Fibroblast of skin of scalp (primary cell): ENCODE measurements around the gene NCAPD2.
"Not testable (repeated sequence)": the region's sequence is repeated elsewhere in the genome, so short reads cannot be mapped to it uniquely, and the experiment has no call there.

Source experiments
- DNase-seq: peaks from one replicate; pipeline ENCODE4 v3.0.0-alpha.2; 2013

NCAPD2 gene

GRCh38 chr12:6497291-6497690 lies 3.4 kb downstream of the NCAPD2 start:
- not testable (repeated sequence) for DNase-seq

GRCh38 chr12:6500466-6500865 lies 6.6 kb downstream of the NCAPD2 start:
- no peak for DNase-seq

DNA sequence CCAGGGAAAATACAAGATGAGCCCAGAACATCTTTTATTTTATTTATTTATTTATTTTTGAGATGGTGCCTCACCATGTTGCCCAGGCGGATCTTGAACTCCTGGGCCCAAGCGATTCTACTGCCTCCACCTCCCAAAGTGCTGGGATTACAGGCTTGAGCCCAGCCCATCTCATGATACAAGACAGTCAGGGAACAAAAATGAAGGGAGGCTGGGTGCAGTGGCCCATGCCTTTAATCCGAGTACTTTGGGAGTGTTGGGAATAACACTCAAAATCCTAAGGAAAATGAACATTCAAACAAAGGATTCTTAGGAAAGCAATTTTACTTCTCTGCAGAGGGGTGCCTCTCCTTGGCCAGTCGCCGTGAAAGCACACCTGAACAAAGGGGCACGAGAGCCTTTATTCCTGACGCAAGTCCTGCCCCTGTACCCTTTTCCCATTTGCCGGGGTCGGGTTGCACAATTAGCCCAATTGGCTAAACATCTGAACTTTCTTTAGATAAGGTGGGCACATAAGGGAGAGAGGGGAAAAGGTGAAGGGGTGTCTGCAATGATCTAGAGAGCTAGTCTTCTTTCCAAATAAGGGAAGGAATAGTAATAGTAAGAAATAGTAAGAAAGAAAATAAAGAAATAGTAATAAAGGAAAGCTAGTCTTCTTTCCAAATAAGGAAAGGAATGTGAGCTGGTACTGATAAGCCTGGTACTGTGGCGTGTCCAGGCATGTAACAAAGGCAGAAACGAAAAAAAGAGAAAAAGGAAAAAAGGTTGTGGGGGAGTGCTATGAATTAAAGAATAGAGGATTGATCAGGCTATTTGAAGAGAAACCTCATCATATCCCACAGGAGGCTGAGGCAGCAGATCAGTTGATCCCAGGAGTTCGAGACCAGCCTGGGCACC lies 13.4 kb downstream of the NCAPD2 start:
- DNase-seq: peak; percentile 44

- no peak for DNase-seq
These were observed 14.2 kb downstream of the NCAPD2 start for GRCh38 chr12:6508087-6508486.

DNA sequence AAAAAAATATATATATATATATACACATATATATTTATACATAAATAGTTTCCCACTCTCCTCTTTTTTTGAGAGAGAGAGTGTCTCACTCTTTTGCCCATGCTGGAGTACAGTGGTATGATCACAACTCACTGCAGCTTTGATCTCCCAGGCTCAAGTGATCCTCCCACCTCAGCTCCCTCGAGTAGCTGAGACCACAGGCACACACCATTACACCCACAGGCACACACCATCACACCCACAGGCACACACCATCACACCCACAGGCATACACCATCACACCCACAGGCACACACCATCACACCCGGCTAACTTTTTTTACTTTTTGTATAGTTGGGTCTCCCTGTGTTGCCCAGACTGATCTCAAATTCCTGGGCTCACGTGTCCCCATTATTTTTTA lies 26.3 kb downstream of the NCAPD2 start:
- no peak for DNase-seq

DNA sequence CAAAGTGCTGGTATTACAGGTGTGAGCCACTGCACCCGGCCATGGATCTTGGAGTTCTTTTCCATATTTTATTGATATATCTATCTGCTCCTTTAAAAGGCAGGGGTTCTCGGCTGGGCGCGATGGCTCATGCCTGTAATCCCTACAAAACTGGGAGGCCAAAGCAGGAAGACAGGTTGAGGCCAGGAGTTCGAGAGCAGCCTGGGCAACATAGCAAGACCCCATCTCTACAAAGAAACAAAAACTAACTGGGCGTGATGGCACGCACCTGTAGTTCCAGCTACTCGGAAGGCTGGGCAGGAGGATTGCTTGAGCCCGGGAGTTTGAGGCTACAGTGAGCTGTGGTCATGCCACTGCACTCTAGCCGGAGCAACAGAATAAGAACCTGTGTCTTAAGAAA lies 28.3 kb downstream of the NCAPD2 start:
- DNase-seq: no peak

GRCh38 chr12:6523708-6524107 lies 29.8 kb downstream of the NCAPD2 start:
- no peak for DNase-seq

DNA sequence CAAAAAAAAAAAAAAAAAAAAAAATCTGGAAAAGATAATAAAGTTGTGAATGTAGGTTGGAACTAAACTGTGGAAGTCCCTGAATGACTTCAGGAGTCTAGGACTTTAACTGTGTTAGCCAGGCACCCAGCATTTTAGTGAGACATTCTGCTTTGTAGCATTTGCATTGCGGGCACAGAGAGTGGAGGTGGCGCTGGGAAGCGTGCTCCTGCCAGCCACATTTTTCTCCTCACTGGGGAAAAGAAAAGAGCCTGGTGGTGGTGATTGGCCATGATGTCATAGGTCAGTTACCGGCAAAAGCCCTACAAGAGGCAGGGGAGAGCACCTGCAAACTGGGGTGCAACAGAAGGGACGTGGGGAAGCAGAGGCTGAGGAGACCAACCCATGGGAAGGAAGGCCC lies 30.7 kb downstream of the NCAPD2 start:
- DNase-seq: no peak

- DNase-seq: no peak
These were observed 32.3 kb downstream of the NCAPD2 start for GRCh38 chr12:6526201-6526600.

GRCh38 chr12:6526766-6527525 lies 33.0 kb downstream of the NCAPD2 start:
- no peak for DNase-seq

DNA sequence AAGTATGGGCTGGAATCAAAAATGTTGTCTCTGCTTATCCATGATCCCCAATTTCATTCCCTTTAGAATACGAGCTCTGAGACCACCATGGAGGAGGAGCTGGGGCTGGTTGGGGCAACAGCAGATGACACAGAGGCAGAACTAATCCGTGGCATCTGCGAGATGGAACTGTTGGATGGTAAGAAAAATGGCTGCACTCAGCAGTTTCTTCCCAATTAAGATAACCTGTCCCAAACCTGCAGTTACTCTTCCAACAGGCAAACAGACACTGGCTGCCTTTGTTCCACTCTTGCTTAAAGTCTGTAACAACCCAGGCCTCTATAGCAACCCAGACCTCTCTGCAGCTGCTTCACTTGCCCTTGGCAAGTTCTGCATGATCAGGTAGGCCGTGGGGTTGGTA lies 33.8 kb downstream of the NCAPD2 start:
- no peak for DNase-seq

GRCh38 chr12:6528539-6529235 lies 34.8 kb downstream of the NCAPD2 start:
- no peak for DNase-seq

GRCh38 chr12:6529291-6529737 lies 35.4 kb downstream of the NCAPD2 start:
- no peak for DNase-seq

DNA sequence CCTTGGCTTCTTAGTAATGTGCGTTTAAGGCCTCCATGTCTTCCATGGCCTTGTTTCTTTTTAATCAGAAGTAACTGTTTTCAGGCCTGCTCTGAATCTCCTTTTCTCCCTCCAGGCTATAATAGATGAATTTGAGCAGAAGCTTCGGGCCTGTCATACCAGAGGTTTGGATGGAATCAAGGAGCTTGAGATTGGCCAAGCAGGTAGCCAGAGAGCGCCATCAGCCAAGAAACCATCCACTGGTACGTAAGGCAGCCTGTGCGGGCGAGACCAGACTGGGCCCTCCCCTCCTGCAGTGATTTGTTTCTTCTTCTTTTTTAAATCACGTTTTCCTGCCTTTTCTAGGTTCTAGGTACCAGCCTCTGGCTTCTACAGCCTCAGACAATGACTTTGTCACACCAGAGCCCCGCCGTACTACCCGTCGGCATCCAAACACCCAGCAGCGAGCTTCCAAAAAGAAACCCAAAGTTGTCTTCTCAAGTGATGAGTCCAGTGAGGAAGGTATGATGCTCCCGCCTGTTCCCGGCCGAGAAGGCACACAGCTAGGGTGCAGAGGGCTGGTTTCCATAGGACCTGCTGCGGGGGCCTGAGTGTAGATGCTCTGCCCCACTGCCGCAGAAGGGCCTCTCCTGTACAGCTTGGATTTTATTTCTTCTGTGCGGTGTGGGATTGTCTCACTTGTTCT lies 36.8 kb downstream of the NCAPD2 start:
- DNase-seq: no peak

DNA sequence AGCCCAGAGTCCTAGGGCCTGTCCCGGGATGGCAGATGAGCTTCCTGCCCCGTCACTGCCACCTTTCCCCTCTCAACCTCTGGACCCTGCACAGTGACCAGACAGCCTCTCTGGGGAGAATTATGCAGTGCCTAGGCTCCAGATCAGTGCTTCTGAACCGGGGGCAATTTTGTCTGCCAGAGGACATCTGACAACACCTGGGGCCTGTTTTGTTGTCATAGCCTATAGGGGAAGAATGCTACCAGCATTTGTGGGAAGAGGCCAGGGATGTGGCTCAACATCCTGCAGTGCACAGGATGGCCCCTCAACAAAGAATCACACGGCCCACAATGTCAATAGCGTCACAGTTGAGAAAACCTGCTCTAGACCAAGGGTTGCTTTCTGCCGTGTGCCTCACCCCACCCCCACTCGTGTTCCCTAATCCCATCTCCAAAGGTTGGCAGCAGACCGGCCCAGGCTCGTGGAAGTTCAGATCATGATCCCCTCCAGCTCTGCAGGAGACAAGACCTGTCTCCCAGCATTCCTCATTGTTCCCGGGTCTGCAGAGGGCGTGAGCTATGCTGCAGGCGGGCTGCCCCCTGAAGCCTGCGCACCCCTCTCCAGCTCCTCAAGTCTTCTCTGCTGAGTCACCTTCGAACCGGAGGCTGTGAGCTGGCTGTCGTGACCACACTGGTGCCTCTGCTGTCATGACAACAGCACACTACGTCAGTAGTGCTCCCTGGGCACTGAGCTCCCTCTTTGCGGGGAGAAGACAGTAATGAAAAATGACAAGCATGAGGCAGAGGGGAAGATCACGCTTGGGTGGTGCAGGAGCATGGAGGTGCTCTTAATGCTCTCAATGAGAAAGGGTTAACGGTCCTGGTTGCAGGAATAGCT lies 38.4 kb downstream of the NCAPD2 start:
- DNase-seq: peak; percentile 99

- DNase-seq: peak; percentile 90
These were observed 39.2 kb downstream of the NCAPD2 start for GRCh38 chr12:6532927-6533652.

DNA sequence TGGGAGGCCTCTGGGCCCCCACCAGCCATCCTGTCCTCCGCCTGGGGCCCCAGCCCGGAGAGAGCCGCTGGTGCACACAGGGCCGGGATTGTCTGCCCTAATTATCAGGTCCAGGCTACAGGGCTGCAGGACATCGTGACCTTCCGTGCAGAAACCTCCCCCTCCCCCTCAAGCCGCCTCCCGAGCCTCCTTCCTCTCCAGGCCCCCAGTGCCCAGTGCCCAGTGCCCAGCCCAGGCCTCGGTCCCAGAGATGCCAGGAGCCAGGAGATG lies 39.7 kb downstream of the NCAPD2 start:
- no peak for DNase-seq

GRCh38 chr12:6533923-6534694 lies 40.2 kb downstream of the NCAPD2 start, which contains the start of gene GAPDH:
GAPDH (plus strand) TSS chr12:6534517; CDS start chr12:6534833, 316 bp downstream.
- peak; percentile 99 for DNase-seq

DNA sequence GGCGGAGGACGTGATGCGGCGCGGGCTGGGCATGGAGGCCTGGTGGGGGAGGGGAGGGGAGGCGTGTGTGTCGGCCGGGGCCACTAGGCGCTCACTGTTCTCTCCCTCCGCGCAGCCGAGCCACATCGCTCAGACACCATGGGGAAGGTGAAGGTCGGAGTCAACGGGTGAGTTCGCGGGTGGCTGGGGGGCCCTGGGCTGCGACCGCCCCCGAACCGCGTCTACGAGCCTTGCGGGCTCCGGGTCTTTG lies 40.7 kb downstream of the NCAPD2 start:
- no peak for DNase-seq

DNA sequence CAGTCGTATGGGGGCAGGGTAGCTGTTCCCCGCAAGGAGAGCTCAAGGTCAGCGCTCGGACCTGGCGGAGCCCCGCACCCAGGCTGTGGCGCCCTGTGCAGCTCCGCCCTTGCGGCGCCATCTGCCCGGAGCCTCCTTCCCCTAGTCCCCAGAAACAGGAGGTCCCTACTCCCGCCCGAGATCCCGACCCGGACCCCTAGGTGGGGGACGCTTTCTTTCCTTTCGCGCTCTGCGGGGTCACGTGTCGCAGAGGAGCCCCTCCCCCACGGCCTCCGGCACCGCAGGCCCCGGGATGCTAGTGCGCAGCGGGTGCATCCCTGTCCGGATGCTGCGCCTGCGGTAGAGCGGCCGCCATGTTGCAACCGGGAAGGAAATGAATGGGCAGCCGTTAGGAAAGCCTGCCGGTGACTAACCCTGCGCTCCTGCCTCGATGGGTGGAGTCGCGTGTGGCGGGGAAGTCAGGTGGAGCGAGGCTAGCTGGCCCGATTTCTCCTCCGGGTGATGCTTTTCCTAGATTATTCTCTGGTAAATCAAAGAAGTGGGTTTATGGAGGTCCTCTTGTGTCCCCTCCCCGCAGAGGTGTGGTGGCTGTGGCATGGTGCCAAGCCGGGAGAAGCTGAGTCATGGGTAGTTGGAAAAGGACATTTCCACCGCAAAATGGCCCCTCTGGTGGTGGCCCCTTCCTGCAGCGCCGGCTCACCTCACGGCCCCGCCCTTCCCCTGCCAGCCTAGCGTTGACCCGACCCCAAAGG lies 41.2 kb downstream of the NCAPD2 start:
- DNase-seq: peak; percentile 70
